Stimulated activated CD8-positive, alpha-beta memory T cell treated with anti-CD3 and anti-CD28 coated beads, Interleukin-7, amount 100 ng/mL, for 24 hours (primary cell): ENCODE data around the gene CHMP2B.
"Not testable (repeated sequence)": the region's sequence is repeated elsewhere in the genome, so short reads cannot be mapped to it uniquely, and the experiment has no call there.

Experiments
- DNase-seq: peaks from one replicate; pipeline ENCODE4 v3.0.0-alpha.2; 2020; ENCODE audit warnings: low read depth

The CHMP2B gene

GRCh38 chr3:87233805-87234204 lies 6.7 kb downstream of the CHMP2B start:
- DNase-seq, result no peak

GRCh38 chr3:87236093-87236492 lies 9.0 kb downstream of the CHMP2B start:
- DNase-seq, result no peak

- DNase-seq, result no peak
These were observed 19.7 kb downstream of the CHMP2B start for GRCh38 chr3:87246662-87247429.

- no peak for DNase-seq
These were observed 20.3 kb downstream of the CHMP2B start for GRCh38 chr3:87247430-87247773.

GRCh38 chr3:87248231-87248630 lies 21.1 kb downstream of the CHMP2B start:
- DNase-seq, result not testable (repeated sequence)

GRCh38 chr3:87248831-87249230 lies 21.7 kb downstream of the CHMP2B start:
- no peak for DNase-seq

GRCh38 chr3:87250009-87250408 lies 22.9 kb downstream of the CHMP2B start:
- no peak for DNase-seq

- no peak for DNase-seq
These were observed 33.2 kb downstream of the CHMP2B start for GRCh38 chr3:87260270-87260669.

GRCh38 chr3:87261925-87262324 lies 34.8 kb downstream of the CHMP2B start:
- no peak for DNase-seq

- no peak for DNase-seq
These were observed 41.0 kb downstream of the CHMP2B start for GRCh38 chr3:87267953-87268645.

- DNase-seq, result no peak
These were observed 41.6 kb downstream of the CHMP2B start for GRCh38 chr3:87268646-87269211.

- DNase-seq, result no peak
These were observed 42.6 kb downstream of the CHMP2B start for GRCh38 chr3:87269723-87270122.

- DNase-seq, result no peak
These were observed 44.0 kb downstream of the CHMP2B start for GRCh38 chr3:87270908-87271700.

GRCh38 chr3:87272718-87273341 lies 45.7 kb downstream of the CHMP2B start:
- no peak for DNase-seq

GRCh38 chr3:87276484-87276883 lies 49.4 kb downstream of the CHMP2B start, which contains the start of gene POU1F1:
TSS of gene POU1F1 (minus strand) at chr3:87276584. CDS start at chr3:87276462, 122 bp downstream.
- no peak for DNase-seq

GRCh38 chr3:87287011-87287410 lies 59.9 kb downstream of the CHMP2B start:
- DNase-seq, result no peak

GRCh38 chr3:87288446-87288845 lies 61.3 kb downstream of the CHMP2B start:
- no peak for DNase-seq

GRCh38 chr3:87298111-87298718 lies 71.1 kb downstream of the CHMP2B start:
- DNase-seq, result no peak

GRCh38 chr3:87305031-87305430 lies 77.9 kb downstream of the CHMP2B start:
- not testable (repeated sequence) for DNase-seq
